Measurements from ENCODE around the gene GAB2.

GAB2 gene

DNA sequence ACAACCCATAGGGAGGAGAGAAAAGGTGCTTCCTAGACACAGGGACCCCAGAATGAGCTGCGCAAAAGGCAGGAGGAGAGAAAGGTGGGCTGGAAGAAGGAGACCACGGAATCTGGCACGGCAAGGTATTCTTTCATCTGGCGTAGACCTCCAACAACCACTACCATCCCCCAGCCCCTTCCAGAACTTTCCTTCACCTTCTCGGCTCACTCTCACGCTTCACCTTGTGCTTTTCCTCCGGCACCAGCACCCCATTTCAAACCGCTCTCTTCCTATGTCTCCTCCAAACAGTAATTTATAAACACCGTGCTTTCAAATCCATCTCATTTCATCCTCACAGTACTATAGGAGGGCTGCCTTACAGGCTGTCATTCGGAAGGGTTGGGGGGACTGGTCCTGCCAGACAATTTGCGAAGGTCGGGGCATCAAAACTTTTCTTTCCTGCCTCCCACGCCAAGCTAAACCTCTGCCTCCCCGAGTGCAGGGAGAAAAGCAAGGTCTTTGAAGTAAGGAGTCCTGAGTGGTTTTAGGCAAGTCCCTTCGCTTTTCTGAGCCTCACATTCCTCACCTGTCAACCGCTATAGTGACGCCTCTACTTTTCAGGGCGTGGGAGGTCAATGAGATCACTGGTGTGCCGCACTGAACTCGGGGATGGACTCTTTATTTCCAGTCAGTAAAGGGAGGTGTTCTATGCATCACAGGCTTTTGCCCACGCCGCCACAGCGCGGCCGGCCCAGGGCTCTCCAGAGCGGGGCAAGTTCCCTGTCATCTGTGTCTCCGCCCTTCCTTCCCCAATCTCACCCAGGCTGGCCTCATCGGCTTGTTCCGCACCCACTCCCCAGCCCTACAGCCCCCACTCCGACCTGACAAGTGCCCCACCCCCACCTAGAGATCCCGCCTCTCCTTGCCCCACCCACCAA lies 230.0 kb downstream of the GAB2 start:
- peak; percentile 48 for ATAC-seq
- TF ChIP-seq TOX (CRISPR knock-in tag; IDR thresholded peaks at IDR 0.05; ENCODE audit: borderline replicate concordance) (no peak), ZNF70 (CRISPR knock-in tag; IDR thresholded peaks at IDR 0.05) (peak; percentile 39; the same call in 1 of the 2 replicates), TCF4 (CRISPR knock-in tag; IDR thresholded peaks at IDR 0.05; ENCODE audit: borderline replicate concordance) (no peak), CREB5 (CRISPR knock-in tag; IDR thresholded peaks at IDR 0.05; ENCODE audit: low read depth) (peak; percentile 12; the same call in 1 of the 2 replicates), BACH2 (CRISPR knock-in tag; IDR thresholded peaks at IDR 0.05; ENCODE audit: borderline replicate concordance) (no peak), OSR1 (CRISPR knock-in tag; IDR thresholded peaks at IDR 0.05) (no peak), ZC3H10 (CRISPR knock-in tag; IDR thresholded peaks at IDR 0.05) (no peak), ZNF565 (CRISPR knock-in tag; conservative IDR thresholded peaks at IDR 0.05; ENCODE audit: low read depth) (no peak)
- TF ChIP-seq, protein P1, sequence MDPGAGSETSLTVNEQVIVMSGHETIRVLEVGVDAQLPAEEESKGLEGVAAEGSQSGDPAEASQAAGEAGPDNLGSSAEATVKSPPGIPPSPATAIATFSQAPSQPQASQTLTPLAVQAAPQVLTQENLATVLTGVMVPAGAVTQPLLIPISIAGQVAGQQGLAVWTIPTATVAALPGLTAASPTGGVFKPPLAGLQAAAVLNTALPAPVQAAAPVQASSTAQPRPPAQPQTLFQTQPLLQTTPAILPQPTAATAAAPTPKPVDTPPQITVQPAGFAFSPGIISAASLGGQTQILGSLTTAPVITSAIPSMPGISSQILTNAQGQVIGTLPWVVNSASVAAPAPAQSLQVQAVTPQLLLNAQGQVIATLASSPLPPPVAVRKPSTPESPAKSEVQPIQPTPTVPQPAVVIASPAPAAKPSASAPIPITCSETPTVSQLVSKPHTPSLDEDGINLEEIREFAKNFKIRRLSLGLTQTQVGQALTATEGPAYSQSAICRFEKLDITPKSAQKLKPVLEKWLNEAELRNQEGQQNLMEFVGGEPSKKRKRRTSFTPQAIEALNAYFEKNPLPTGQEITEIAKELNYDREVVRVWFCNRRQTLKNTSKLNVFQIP (CRISPR knock-in tag; IDR thresholded peaks at IDR 0.05; ENCODE audit: borderline replicate concordance, low read depth): no peak

DNA sequence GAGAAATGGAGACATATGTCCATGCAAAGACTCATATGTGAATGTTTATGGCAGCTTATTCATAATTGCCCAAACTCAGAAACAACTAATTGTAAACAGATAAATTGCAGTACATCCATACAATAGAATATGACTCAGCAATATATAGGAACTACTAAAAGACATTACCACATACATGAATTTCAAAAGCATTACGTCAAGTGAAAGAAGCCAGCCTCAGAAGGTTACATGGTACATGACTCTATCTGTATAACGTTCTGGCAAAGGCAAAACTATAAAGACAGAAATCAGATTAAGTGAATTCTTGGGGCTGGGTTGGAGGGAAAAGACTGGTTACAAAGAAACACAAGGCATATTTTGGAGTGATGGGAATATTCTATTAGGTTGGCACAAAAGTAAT lies 236.4 kb downstream of the GAB2 start:
- ATAC-seq: no peak
- TF ChIP-seq ISL1 (CRISPR knock-in tag; IDR thresholded peaks at IDR 0.05) (peak; percentile 46), ZNF565 (CRISPR knock-in tag; conservative IDR thresholded peaks at IDR 0.05; ENCODE audit: low read depth) (no peak)

DNA sequence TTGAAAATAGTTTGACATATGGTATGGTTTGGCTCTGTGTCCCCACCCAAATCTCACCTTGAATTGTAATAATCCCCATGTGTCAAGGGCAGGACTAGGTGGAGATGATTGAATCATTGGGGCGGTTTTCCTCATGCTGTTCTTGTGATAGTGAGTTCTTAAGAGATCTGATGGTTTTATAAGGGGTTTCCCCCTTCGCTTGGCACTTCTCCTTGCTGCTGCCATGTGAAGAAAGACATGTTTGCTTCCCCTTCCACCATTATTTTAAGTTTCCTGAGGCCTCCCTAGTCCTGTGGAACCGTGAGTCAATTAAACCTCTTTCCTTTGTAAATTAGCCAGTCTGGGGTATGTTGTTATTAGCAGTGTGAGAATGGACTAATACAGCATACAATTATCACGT lies 236.9 kb downstream of the GAB2 start:
- ATAC-seq: no peak
- TF ChIP-seq SNAI2 (CRISPR knock-in tag; IDR thresholded peaks at IDR 0.05): no peak
- no peak for TF ChIP-seq GLIS3 (CRISPR knock-in tag; IDR thresholded peaks at IDR 0.05)
- TF ChIP-seq ZC3H10 (CRISPR knock-in tag; IDR thresholded peaks at IDR 0.05): no peak
- TF ChIP-seq ZFP30 (CRISPR knock-in tag; IDR thresholded peaks at IDR 0.05): no peak
- TF ChIP-seq CREB5 (CRISPR knock-in tag; IDR thresholded peaks at IDR 0.05; ENCODE audit: low read depth): no peak
- no peak for TF ChIP-seq ISL1 (CRISPR knock-in tag; IDR thresholded peaks at IDR 0.05)
- no peak for TF ChIP-seq ESRRG (CRISPR knock-in tag; IDR thresholded peaks at IDR 0.05)
- no peak for TF ChIP-seq PPARA (CRISPR knock-in tag; IDR thresholded peaks at IDR 0.05; ENCODE audit: borderline replicate concordance)
- no peak for TF ChIP-seq BACH2 (CRISPR knock-in tag; IDR thresholded peaks at IDR 0.05; ENCODE audit: borderline replicate concordance)
- TF ChIP-seq, protein P1 (CRISPR knock-in tag; IDR thresholded peaks at IDR 0.05; ENCODE audit: borderline replicate concordance, low read depth): no peak
- TF ChIP-seq ZNF70 (CRISPR knock-in tag; IDR thresholded peaks at IDR 0.05): no peak
- no peak for TF ChIP-seq TSHZ2 (CRISPR knock-in tag; IDR thresholded peaks at IDR 0.05)
- no peak for TF ChIP-seq ZNF565 (CRISPR knock-in tag; conservative IDR thresholded peaks at IDR 0.05; ENCODE audit: low read depth)
- no peak for TF ChIP-seq ZFP3 (CRISPR knock-in tag; IDR thresholded peaks at IDR 0.05)
- TF ChIP-seq, protein P2, sequence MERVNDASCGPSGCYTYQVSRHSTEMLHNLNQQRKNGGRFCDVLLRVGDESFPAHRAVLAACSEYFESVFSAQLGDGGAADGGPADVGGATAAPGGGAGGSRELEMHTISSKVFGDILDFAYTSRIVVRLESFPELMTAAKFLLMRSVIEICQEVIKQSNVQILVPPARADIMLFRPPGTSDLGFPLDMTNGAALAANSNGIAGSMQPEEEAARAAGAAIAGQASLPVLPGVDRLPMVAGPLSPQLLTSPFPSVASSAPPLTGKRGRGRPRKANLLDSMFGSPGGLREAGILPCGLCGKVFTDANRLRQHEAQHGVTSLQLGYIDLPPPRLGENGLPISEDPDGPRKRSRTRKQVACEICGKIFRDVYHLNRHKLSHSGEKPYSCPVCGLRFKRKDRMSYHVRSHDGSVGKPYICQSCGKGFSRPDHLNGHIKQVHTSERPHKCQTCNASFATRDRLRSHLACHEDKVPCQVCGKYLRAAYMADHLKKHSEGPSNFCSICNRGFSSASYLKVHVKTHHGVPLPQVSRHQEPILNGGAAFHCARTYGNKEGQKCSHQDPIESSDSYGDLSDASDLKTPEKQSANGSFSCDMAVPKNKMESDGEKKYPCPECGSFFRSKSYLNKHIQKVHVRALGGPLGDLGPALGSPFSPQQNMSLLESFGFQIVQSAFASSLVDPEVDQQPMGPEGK (CRISPR knock-in tag; IDR thresholded peaks at IDR 0.05; ENCODE audit: borderline replicate concordance): no peak
- TF ChIP-seq RARB (CRISPR knock-in tag; IDR thresholded peaks at IDR 0.05): no peak
- no peak for TF ChIP-seq TOX (CRISPR knock-in tag; IDR thresholded peaks at IDR 0.05; ENCODE audit: borderline replicate concordance)
- TF ChIP-seq ARNTL (CRISPR knock-in tag; IDR thresholded peaks at IDR 0.05; ENCODE audit: borderline replicate concordance, low read depth): no peak
- TF ChIP-seq TCF4 (CRISPR knock-in tag; IDR thresholded peaks at IDR 0.05; ENCODE audit: borderline replicate concordance): no peak
- TF ChIP-seq CSRNP3 (CRISPR knock-in tag; IDR thresholded peaks at IDR 0.05): no peak

All from SK-N-SH treated with all-trans-retinoic acid at 6 μM for 48 hours (cell line).